Measurements from ENCODE around the gene SLC1A5.
"Not testable (repeated sequence)": the region's sequence is repeated elsewhere in the genome, so short reads cannot be mapped to it uniquely, and the experiment has no call there.

The SLC1A5 gene

DNA sequence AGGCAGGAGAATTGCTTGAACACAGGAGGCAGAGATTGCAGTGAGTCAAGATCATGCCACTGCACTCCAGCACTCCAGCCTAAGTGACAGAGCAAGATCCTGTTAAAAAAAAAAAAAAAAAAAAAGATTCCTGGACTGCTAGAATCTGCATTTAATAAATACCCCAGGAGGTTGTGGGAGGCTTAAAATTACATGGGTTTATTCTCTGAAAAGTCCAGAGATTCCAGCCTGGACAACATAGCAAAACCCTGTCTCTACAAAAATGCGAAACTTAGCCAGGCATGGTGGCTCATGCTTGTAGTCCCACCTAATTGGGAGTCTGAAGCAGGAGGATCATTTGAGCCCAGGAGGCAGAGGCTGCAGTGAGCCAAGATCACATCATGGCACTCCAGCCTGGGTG lies 9.5 kb upstream of the SLC1A5 start:
- no peak for FAIRE-seq

DNA sequence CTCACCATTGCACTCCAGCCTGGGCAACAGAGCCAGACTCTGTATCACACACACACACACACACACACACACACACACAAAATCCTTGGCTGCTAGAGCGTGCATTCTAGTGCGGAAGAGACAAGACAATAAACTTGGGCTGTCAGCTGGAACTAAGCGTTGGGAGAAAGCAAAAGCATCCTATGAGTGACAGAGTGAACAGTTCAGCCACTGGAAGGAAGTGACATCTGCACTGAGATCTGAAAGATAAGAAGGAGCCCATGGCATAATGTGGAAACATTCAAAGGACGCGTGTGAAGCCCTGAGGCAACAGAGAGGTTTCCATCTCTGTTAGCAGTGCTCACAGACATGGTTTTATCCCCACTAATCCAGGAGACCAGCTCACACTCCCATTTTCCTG lies 3.5 kb upstream of the SLC1A5 start:
- no peak for FAIRE-seq

DNA sequence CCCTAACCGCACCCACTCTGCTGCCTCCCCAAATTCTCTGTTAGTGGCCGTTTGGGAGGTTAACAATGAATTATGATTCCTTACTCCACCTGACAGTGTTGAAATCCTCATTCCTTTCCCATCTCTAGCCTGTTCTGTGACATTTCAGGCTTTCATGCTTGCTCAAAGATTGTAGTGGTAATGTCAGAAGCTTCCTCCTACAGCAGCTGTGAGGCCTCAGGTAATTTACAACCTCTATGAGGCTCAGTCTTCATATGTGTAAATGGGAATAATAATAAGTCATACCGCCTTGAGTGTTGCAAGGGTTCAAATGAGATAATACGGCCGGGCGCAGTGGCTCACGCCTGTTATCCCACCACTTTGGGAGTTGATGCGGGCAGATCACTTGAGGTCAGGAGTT lies 977 bp upstream of the SLC1A5 start:
- no peak for FAIRE-seq

DNA sequence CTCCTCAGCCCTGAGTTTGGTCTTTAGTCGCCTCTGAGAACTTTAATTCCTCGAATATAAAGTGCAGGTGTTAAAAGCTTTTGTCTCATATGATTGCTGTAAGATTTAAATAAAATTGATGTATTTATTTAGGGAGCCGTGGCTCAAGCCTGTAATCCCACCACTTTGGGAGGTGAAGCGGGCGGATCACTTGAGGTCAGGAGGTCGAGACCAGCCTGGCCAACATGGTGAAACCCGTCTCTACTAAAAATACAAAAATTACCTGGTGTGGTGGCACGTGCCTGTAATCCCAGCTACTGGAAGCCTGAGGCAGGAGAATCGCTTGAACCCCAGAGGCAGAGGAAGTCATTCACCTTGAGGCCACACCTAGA lies 559 bp upstream of the SLC1A5 start:
- FAIRE-seq = no peak

DNA sequence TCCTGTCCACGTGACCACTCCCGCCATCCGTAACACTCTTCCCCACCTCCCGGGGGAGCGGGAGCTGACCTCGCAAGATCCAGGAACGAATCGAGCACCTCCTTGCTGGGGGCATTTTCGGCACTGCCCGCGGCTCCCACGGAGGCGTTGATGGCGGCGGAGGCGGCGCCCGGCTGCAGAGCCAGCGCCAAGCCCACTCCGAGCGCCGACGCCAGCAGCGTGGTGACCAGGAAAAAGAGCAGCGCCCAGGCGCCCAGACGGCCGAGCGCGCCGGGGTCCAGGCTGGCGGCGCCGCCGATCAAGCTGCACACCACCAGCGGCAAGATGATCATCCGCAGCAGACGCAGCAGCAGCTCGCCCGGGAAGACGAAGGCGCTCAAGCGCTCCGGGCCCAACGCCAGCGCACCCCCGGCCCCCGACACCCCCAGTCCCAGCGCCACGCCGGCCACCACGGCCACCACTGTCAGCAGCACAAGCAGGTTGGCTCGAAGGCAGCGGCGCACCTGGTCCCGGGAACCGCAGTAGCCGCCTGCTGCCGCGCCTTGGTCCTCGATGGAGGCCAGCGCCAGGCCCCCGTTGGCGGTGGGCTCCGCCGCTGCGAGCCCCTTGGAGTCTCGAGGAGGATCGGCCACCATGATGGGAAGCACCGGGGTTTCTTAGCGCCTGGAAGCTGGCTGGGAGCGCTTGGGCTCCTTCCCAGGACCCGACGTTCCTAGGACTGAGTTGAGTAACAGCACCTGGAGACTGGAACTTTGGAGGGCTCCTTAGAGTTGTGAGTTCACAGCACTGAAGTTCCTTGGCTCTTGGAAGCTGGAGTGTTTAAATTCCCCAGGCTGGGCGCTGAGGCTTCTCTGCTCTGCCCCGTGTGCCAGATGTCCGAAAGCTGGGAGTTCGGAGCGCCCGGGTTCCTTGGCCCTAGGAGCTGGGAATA lies 798 bp downstream of the SLC1A5 start:
- FAIRE-seq = no peak

DNA sequence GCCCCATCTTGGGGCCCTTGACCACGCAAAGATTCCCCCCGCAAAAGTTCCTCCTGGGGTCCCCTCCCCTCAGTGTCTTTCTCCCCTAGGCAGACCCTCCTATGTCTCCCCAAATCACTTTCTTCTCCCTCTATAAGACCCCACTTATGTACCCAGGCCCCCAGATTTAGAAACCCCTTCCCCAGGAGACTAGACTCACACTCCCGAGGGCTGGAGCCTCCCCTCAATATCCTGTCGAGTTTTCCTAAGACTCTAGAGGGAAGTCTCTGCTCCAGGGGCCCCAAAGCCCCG lies 1.4 kb downstream of the SLC1A5 start:
- FAIRE-seq = no peak

DNA sequence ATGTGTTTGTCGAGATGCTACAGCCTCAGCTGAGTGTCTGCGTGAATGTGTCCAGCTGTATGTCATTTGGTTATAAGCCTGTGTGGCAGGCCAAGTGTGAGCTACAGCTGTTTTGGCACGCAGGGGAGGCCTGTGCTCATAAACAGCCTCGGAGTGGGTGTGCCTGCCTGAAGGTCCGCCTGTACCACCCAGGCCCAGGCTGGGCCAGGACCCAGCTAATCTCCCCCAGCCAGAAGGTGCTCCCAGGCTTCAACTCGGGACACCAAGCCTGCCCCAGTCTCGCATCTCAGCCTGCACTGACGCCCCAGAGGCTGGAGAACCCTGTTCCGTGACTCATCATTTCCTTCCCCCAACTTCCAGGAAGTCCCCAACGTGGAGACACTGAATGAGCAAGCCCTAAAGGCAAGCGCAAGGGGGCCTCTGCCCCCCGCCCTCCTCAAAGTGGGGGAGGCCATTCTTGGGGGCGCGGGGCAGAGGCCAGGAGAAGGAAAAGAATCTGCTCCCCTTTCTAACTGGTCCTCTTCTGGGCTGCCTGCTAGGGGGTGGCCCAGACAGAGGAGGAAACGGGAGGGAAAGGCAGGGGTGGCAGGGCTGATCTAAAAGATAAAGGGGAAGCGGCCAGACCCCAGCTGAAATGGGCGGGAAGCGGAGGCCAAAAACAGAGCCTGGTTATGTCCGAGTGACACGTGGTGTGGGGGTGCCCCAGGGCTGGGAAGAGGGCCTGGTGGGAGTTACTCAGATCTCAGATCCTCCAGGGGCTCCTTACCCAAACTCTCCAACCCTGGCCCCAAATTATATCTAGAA lies 2.0 kb downstream of the SLC1A5 start:
- FAIRE-seq = no peak

DNA sequence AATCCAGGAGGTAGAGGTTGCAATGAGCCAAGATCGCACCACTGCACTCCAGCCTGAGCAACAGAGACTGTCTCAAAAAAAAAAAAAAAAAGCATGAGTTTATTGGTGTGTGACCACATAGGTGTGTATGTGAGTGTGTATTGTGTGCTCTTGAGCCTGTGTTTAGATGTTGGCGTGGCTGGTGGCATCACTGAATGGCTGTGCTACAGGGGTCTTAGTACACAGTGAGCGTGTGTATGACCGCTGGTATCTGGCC lies 2.5 kb downstream of the SLC1A5 start:
- FAIRE-seq = no peak

DNA sequence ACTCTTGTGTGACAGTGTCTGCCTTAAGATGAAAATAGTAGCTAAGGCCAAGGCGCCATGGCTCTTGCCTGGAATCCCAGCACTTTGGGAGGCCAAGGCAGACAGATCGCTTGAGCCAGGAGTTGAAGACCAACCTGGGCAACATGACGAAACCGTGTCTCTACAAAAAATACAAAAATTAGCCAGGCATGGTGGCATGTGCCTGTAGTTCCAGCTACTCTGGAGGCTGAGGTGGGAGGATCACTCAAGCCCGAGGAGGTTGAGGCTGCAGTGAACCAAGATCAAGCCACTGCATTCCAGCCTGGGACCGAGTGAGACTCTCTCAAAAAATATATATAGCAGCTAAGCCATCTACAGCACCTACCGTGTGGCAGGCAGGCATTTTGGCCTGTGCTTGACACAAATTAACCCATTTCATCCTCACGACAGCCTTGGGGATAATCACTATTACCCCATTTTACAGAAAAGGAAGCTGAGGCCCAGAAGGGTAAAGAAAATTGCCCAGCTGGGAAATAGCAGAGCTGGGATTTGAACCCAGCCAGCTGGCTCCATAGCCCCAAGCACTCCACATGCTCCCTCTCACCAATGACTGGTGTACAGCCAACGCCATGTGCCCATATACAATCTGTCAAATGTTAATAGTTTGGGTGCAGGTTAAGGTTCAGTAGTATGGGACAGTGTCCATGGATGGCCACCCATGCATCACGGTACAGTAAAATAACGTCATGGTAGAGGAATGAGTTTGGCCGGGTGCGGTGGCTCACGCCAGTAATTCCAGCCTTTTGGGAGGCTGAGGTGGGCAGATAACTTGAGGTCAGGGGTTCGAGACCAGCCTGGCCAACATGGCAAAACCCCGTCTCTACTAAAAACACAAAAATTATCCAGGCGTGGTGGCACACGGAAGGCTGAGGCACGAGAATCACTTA lies 3.1 kb downstream of the SLC1A5 start:
- FAIRE-seq = no peak

DNA sequence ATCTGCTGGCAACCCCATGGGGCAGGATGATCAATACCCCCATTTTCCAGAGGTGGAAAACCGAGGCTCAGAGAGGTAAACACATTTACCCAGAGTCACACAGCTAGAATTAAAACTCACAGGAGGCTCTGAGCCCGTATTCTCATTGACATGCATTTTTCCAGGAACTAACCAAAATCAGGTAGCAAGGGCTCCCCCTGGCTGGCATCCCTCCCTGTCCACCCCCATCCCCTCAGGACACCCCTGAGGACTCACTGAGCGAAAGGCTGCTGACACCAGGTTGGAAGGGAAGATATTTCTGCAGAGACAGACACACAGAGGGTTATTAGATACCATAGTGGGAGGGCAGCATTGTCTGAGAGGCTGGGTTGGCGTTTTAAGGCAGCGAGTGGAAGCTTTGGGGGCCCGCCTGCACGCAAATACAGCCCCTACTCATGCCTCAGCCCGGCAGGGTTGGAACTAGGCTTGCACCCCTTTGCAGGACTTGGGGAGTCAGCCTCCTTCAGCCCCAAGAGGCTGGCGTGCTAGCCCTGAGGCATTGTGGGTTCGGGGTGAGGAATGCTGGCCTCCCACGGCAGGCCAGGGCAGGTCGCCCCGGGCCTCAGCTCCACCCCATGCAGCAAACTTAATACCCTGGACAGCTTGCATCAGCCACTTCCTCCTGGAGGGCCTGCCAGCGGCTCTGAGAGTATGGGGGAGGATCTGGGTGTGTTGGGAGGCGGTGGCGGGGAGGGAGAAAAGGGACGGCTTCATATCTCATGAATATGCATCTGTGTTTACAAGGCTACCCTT lies 3.9 kb downstream of the SLC1A5 start:
- no peak for FAIRE-seq

DNA sequence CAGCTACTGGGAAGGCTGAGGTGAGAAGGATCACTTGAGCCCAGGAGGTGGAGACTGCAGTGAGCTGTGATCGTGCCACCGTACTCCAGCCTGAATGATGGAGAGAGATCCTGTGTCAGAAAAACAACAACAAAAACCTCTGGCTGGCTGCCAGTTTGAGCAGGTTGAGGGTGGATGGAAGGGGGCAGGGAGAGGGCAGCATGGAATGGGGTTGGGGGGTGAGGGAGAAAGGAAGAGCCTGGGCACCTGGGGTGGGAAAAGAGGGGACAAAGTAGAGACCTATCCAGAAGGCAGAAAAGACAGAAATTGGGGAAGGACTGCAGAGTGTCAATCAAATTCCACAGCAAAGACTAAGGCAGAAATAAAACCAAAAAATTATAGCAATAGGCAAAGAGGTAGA lies 4.7 kb downstream of the SLC1A5 start:
- FAIRE-seq = no peak

DNA sequence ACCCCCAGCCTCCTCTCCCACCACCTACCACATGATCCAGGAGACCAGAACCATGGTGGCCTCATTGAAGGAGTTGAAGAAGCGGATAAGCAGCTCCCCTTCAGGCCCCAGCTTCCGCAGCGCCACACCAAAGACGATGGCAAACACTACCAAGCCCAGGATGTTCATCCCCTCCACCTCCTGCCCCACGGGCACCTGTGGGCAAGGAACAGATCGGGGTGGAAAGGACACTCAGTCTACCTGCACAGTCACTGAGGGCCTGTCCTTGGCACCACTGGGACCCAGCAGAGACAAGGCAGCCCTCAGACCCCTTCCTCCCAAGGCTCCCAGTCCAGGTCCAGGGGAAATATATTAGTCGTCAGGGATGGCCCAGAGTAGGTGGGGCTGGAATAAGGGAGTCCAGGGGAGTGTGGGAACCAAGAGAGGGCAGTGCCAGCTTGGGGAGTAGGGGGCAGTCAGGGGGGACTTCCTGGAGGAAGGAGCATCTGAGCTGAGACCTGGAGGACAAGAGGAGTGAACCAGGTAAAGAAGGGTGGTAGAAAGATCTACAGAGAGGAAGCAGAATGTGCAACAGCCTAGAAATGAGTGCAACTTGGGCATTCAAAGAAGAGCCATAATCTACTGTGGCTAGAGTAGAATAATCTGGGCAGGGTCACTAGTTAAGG lies 5.9 kb downstream of the SLC1A5 start:
- FAIRE-seq = no peak

DNA sequence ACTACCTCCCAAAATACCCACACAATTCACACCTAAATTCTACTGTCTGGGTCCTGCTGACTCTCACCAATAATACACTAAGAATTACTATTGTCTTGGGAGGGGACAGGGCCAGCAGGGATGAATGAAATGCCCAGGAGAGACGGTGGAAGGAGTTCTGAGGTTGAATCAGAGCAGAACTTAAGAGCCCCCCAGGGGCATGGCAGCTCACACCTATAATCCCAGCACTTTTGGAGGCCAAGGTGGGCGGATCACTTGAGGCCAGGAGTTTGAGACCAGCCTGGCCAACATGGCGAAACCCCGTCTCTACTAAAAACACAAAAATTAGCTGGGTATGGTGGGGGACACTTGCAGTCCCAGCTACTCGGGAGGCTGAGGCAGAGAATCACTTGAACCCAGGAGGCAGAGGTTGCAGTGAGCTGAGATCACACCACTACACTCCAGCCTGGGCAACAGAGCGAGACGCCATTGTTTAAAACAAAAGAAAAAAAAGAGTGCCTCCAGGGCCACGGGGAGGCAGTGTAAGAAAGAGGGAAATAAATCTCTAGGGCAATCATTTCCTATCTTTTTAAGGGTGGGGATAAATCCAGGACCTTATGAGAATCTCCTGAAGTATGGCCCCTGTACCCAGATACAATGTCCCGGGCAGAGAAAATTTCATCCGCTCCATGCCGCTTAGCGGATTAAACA lies 10.3 kb downstream of the SLC1A5 start:
- not testable (repeated sequence) for FAIRE-seq

DNA sequence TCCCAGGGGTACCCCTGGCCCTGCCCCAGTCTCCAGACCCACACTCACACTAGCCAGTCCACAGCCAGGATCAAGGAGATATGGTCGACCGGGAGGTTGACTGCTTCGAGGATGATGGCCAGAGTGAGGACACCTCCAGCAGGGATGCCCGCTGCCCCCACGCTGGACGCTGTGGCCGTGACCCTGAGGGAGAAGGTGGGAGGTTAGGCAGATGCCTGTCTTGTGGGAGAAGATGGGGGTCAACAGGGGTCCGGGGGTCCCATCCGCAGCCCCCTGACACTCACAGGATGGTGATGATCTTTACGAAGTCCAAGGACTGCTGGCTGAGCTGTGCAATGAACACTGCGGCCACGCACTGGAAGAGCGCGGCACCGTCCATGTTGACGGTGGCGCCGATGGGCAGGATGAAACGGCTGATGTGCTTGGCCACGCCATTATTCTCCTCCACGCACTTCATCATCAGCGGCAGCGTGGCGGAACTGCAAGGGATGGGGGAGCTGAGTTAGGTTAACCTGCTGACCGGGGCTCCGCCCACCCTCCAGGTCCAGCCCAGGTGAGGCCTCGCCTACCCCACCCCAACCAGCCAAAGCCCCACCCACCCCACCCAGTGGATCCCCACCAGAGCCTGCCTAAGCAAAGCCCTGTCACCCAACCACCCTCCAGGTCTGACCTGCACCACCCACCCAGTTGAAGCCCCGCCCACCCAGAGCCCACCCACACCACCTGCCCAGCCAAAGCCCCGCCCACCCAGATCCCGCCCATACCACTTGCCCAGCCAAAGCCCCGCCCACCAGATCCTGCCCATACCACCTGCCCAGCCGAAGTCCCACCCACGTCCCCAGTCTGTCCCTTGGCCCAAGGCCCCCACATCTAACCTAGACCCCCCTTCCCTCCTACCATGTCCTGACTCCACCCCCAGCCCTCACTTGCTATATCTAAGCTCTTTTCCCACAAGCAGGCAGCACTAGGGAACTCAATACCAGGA lies 11.2 kb downstream of the SLC1A5 start:
- no peak for FAIRE-seq

DNA sequence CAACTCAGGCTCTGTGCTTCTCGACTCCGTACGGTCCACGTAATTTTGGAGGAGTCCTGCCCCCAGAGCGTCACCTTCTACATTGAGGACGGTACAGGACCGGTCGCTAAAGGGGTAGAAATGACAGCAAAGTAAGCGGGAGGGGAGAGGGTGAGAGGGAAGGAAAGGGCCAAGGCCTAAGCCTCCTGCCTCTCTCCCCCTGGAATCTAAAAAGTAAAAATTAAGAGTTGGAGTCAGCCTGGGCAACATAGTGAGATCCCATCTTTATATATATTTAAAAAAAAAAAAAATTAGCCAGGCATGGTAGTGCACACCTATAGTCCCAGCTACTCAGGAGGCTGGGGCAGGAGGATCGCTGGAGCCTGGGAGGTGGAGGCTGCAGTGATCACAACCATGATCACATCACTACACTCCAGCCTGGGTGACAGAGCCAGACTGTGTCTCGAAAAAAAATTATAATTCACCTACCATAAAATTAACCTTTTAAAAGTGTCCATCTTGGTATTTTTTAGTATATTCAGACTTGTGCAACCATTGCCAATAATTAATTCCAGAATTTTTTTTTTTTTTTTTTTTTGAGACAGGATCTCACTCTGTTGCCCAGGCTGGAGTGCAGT lies 12.6 kb downstream of the SLC1A5 start:
- no peak for FAIRE-seq

DNA sequence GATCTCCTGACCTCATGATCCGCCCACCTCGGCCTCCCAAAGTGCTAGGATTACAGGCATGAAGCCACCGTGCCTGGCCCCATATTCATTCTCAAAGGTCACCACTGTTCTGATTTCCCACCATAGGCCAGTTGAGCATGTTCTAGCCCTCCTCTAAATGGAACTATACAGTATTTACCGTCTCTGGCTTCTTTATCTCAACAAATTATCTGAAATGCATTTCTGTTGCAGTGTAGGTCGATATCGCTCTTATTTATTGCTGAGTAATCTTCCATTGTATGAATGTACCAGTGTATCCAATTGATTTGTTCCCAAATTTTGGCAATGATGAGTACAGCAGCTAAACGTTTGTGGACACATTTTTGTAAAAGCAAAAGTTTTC lies 15.4 kb downstream of the SLC1A5 start:
- FAIRE-seq = no peak

DNA sequence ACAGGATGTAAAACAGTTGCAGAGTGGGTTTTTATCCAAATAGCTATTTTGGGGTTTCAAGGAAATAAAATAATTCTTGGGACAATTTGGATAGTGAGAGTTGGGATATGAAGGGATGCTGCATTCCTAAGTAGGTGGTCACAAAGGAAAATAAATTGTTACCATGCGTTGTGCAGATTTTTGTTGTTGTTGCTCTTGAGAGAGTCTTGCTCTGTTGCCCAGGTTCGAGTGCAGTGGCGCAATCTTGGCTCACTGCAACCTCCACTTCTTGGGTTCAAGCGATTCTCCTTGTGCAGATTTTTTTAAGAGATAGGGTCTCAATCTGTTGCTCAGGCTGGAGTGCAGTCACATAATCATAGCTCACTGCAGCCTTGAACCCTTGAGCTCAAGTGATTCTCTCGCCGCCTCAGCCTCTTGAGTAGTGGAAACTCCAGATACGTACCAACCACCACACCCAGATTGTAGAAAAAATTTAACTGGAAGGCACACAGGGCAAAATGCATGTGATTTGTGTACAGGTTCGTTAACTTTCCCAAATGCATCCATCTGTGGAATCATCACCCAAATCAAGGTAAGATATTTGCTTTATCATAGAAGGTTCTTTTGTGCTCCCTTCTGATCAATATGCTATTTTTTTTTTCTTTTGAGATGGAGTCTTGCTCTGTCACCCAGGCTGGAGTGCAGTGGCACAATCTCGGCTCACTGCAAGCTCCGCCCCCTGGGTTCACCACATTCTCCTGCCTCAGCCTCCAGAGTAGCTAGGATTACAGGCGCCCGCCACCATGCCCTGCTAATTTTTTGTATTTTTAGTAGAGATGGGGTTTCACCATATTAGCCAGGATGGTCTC lies 16.0 kb downstream of the SLC1A5 start:
- no peak for FAIRE-seq

DNA sequence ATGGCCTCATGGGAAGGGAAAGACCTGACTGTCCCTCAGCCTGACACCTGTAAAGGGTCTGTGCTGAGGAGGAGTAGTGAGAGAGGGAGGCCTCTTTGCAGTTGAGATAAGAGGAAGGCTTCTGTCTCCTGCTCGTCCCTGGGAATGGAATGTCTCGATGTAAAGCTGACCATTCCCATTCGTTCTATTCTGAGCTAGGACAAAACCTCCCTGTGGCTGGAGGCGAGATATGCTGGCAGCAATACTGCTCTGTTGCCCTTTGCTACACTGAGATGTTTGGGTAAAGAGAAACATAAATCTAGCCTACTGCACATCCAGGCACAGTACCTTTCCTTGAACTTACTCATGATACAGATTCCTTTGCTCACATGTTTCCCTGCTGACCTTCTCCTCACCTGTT lies 19.6 kb downstream of the SLC1A5 start:
- FAIRE-seq = not testable (repeated sequence)
